Dermis blood vessel endothelial cell (primary cell): ENCODE data around the gene TNNC2. TPM values are rescaled to one million over a fixed set of nuclear protein-coding genes. Genes with fewer than 3 reads are reported as not detected.
"Not testable (repeated sequence)": the region's sequence is repeated elsewhere in the genome, so short reads cannot be mapped to it uniquely, and the experiment has no call there.

ENCODE experiments used
- DNase-seq: peaks from one replicate; pipeline ENCODE4 v3.0.0; 2010
- total RNA-seq: library from RNA; depleted of rRNA; stranded (reverse); fragments of >200 nt; gene quantifications from 2 replicates; pipeline ENCODE4 v1.2.3, GENCODE V29; 2014

Gene TNNC2
- total RNA-seq, 1 donor from 2014 or later = not detected

- no peak for DNase-seq
These were observed 8.9 kb downstream of the TNNC2 start for GRCh38 chr20:45818239-45818638.

- peak; percentile 28 for DNase-seq
These were observed 9.5 kb downstream of the TNNC2 start for GRCh38 chr20:45817376-45818194.

- DNase-seq = no peak
These were observed 10.2 kb downstream of the TNNC2 start for GRCh38 chr20:45816951-45817350.

GRCh38 chr20:45814314-45814713 lies 12.8 kb downstream of the TNNC2 start:
- no peak for DNase-seq

DNA sequence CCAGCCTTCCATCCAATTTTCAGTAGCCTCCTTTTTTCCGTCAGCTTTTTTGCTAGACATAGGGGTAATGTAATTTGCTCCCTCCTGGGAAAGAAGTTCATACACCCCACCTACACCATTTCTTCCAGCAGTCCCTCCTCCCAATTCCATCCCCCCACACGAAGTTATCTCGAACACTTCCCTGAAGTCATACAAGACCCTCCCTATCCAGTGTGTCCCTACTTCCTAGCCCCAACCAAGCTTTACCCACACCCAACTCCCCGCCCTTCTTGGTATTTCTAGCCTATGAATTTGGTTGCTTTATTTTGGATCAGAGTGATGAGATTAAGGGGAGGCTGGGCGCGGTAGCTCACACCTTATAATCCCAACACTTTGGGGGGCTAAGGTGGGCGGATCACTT lies 13.6 kb downstream of the TNNC2 start:
- no peak for DNase-seq

DNA sequence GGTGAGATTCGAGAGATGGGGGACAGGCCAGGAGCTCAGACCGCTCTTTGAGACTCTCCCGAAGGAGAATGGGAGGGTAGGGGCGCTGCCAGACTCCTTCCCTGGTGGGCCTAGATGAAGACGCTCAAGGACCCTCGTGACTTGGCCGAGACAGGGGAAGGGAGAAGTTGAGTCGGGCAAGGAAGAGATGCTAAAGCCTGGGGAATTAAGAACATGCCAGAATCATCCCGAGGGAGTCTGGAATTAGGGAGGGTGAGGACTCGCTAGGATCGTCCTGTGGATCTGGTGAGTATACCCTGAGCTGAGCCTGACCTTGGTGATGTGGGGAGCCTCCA lies 14.1 kb downstream of the TNNC2 start:
- DNase-seq = no peak

DNA sequence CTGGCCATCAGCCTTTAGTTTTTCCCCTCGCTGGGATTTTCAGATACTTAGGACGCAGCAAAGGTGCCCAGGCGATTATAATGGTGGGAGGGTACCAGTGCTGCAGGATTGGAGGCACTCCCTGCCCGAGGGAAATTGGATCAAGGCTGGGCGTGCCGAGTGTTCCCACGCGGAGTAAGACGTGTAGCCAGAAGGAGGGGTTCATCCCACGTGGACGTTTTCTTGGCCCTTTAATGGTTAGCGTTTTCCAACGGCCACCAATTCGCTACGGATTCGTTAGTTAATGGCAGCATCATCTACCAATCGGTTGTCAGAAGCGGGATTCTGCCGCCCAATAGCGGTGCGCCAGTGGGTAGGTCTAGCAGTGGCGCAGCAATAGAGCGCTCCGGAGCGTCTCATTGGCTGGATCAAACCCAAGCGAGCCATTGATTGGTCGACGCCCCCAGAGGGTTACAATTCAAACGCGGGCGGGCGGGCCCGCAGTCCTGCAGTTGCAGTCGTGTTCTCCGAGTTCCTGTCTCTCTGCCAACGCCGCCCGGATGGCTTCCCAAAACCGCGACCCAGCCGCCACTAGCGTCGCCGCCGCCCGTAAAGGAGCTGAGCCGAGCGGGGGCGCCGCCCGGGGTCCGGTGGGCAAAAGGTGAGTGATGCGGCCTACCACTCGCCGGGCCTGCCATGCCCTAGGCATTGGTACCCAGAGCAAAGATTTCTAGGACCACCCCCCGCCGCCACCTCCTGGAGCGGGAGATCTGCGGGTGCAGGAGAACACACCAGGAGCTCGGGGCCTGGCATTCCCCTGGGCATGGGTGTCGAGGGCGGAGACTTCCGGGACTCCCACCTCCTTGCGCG lies 14.7 kb downstream of the TNNC2 start, which contains the start of gene UBE2C:
UBE2C (plus strand) TSS at position 488 of the 849 bp plus-strand sequence; CDS start at position 540, 52 bp downstream.
- DNase-seq = peak; percentile 100

DNA sequence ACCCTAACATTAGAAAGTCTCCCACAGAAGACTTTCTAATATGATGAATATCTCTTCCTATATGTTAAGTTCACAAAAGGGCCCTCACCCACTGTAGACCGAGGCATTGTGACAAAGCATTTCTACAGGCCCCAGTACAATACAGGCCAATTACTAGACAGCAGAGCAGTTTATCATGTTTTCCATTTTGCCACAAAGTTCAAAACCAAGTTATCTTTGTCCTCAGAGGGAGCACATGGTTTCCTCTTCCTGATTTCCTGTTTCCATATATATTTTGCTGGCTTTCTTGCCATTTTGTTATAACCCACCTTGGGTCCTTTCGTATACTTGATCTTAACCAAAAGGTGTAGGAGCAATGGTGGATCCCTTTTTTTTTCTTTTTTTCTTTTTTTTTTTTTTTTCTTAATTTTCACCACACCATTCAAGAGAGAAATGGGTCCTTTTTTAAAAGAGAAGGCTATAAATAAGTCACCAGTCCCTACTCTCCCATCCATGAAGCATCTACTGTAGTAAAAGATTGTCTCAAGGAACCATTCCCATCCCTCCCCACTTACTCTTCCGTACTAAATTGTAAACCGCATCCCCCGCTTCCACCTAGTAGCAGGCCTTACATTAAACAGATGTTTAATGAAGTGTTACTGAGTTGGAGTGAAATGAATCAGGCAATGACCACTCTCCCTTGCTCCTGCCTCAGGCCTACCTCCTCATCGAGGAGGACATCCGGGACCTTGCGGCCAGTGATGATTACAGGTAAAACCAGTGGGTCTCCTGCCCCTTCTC lies 16.7 kb downstream of the TNNC2 start:
- DNase-seq = peak; percentile 48

DNA sequence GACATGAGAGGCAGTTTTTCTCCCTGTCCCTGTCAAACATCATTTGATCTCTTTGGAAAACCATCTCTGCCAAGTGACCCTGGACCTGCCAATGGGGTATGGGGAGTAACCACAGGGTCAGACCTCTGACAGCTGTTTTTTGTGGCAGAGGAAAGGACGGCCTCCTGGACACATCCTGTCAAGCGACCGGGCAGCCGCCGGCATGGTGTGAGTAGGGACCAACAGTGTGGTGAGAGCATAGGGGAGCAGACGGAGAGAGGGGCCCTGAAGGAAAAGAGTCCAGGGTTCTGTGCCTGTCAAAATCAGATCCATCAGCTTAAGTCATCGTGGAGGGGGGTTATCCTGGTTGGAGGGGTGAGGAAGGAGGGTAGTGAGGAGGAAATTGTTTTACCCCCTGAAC lies 25.3 kb downstream of the TNNC2 start:
- no peak for DNase-seq

DNA sequence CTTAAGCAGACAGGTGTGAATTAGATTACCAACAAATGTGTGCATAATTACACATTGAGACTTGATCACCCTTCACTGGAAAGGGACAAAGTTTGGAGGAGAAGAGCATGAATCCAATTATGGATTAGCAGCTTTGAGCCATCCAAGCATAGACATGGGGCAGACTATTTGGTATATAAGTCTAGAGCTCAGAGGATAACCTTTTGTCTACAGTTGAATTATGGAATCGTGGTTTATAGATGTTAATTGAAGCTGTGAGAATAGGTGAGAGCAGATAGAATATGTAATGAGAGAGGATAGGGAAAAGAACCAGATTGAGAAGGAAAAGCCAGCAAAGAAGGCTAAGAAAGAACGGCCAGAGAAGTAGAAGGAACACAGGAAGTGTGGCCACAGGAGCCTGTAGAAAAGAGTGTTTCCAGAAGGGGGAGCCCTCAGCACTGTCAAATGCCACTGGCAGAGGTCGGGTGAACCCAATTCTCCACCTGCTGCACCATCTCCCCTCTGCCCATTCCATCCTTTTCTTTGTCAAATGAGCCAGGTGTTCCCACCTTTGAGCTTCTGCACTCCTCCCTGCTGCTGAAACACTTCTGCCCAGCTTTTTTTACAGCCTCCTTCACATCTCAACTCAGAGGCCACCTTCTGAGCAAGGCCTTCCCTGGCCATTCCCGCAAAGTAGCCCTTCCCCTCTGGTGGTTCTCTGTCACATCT lies 28.0 kb downstream of the TNNC2 start:
- DNase-seq = peak; percentile 72

DNA sequence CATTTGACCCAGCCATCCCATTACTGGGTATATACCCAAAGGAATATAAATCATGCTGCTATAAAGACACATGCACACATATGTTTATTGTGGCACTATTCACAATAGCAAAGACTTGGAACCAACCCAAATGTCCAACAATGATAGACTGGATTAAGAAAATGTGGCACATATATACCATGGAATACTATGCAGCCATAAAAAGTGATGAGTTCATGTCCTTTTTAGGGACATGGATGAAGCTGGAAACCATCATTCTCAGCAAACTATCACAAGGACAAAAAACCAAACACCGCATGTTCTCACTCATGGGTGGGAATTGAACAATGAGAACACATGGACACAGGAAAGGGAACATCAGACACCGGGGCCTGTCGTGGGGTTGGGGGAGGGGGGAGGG lies 29.2 kb downstream of the TNNC2 start:
- not testable (repeated sequence) for DNase-seq

- not testable (repeated sequence) for DNase-seq
These were observed 29.6 kb downstream of the TNNC2 start for GRCh38 chr20:45797510-45797909.

GRCh38 chr20:45796337-45797065 lies 30.6 kb downstream of the TNNC2 start:
- no peak for DNase-seq

DNA sequence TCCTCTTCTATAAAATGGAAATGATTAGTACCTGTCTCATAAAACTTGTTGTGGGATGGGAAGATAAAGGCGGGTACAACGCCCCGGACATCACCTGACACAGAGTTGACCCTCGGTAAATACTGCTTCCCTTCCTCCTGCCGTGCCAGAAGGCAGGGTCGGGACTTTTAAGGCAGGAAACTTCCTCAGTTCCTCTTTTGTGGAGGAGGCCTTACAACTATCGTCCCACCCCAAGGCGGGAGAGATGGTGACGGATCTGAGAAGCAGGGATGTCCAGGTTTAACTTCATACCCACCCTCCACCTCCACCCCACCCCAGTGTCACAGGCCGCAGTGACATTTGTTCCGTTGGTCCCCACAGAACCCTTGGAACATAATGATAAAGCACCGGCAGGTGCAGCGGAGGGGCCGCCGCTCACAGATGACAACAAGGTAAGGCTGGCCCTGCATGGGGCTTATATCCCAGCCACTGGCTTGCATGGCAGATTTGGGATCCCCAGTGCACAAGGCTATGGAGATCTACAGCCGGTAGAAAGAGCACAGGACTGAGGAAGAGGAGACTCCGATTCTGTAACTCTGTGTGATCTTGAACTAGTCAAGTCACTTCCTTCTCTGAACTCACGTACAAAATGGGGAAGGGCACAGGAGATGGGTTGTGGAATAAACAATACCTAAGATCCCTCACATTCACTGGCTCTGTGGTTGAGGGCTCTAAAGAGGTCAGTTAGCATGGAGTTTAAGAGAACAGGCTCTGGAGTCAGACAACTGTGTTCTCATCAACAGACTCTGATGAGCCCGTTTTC lies 34.6 kb downstream of the TNNC2 start:
- DNase-seq = no peak

DNA sequence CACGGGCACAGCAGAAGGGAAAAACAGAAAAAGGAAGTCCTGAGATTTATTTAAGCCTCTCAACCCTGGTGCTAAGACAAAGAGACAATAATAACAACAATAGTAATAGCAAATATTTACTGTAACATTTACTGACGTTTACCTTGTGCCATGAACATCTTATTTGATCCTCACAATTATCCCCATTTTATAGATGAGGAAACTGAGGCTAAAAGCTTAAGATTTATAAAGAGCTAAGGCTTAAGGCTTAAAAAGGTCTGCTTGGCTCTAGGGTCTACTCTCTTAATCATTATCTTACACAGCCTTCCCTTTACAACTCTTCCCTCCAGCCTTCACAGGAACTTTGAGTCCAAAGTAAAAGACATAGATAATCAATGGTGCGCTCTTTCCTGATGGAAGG lies 38.8 kb downstream of the TNNC2 start:
- no peak for DNase-seq

- DNase-seq = no peak
These were observed 43.3 kb downstream of the TNNC2 start for GRCh38 chr20:45783656-45784294.

- no peak for DNase-seq
These were observed 44.2 kb downstream of the TNNC2 start for GRCh38 chr20:45782890-45783289.

DNA sequence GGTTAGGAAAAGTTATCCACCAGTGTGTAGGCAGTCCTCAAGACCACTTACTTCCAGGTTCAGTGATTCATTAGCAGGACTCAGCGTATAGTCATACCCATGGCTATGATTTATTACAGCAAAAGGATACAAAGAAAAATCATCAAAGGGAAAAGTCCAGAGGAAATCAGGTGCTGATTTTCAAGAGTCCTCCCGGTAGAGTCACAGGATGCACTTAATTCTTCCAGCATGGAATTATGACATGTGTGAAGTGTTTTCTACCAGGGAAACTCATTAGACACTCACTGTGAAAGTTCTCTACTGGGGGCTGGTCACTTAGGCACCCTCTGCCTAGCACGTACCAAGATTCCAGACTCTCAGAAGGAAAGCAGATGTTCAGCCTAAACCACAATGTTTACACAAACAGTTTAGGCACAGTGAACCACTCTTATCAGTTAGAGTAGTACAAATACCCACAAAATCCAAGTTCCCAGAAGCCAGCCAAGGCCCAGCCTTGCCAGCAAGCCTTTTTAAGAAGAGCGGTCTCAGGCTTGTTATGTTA lies 45.7 kb downstream of the TNNC2 start:
- DNase-seq = peak; percentile 32

DNA sequence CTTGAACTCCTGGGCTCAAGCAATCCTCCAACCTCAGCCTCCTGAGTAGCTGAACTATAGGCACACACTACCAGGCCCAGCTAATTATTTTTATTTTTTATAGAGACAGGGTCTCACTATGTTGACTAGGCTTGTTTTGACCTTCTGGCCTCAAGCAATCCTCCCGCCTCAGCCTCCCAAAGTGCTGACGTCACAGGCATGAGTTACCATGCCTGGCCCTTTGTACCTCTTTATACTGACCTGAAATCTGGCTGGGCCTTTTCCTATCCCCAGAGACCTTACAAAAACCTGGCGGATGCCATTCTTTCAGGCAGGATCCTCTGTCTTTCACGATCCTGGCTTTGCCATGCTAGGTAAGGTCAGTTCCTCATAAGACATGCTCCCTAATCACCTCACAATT lies 47.0 kb downstream of the TNNC2 start:
- no peak for DNase-seq
